B cell (primary cell): ENCODE results near the gene ITCH. TPM values are rescaled to one million over a fixed set of nuclear protein-coding genes. Genes with fewer than 3 reads are reported as not detected.

Experiments
- ATAC-seq: fragments of 200-7000 bp; cut with Tn5 transposase; one replicate; pipeline ENCODE4 v1.10.0; 2021; ENCODE audit warnings: low read depth, mild to moderate bottlenecking, moderate number of reproducible peaks, moderate library complexity
- CTCF ChIA-PET: fragments of 350-600 bp; sonication (Branson Sonifier 250); formaldehyde crosslinking; loops from one replicate; lab custom pipeline; 2021; ENCODE audit warnings: antibody characterized with exemption, inconsistent platforms; lab: Charles Lee
- POLR2A ChIA-PET: fragments of 350-600 bp; sonication (Branson Sonifier 250); formaldehyde crosslinking; loops from one replicate; lab custom pipeline; 2021; ENCODE audit warnings: antibody characterized with exemption; lab: Charles Lee
- DNase-seq: peaks from one replicate; pipeline ENCODE4 v3.0.0; 2013
- H2AFZ ChIP-seq: 2 replicates; pipeline ENCODE4 v1.6.1; 2012; ENCODE audit warnings: mild to moderate bottlenecking, low read depth, low read length; ENCODE audit not compliant: insufficient read depth, poor library complexity, severe bottlenecking
- H3K27ac ChIP-seq, 2 donors: 1 replicate in 1 of 2; 2 replicates in 1 of 2; pipeline ENCODE4 v1.5.1; 2012 to 2013; ENCODE audit warnings: low read length in 2 of 2, mild to moderate bottlenecking in 2 of 2, moderate library complexity in 1 of 2
- H3K27me3 ChIP-seq, 4 experiments: fragments of 200-600 bp in 1 of 4; sonication (generic) in 1 of 4; replicated peaks in 1 of 4; 1 replicate in 2 of 4; 2 replicates in 2 of 4; pipeline versions ENCODE4 v1.6.1 to v1.7.0; 2013 to 2016; ENCODE audit warnings: low read length in 3 of 4, mild to moderate bottlenecking in 2 of 4, mixed read lengths in 1 of 4, moderate library complexity in 1 of 4; ENCODE audit not compliant: insufficient read depth in 4 of 4, control insufficient read depth in 3 of 4; ENCODE audit errors: control extremely low read depth in 1 of 4
- H3K36me3 ChIP-seq, 2 experiments: replicated peaks in 1 of 2; 1 replicate in 1 of 2; 2 replicates in 1 of 2; pipeline versions ENCODE4 v1.6.1 to v1.7.1; 2013; ENCODE audit warnings: low read length in 1 of 2; ENCODE audit not compliant: insufficient read depth in 2 of 2, control insufficient read depth in 1 of 2; ENCODE audit errors: control extremely low read depth in 1 of 2, extremely low read depth in 1 of 2
- H3K4me1 ChIP-seq, 2 donors: fragments of 200-600 bp in 1 of 2; sonication (generic) in 1 of 2; 1 replicate in 1 of 2; 2 replicates in 1 of 2; pipeline versions ENCODE4 v1.5.1 to v1.6.1; 2013 to 2017; ENCODE audit warnings: low read length in 2 of 2; ENCODE audit not compliant: control insufficient read depth in 2 of 2, insufficient read depth in 2 of 2
- H3K4me2 ChIP-seq: replicated peaks from 2 replicates; pipeline ENCODE3; 2012; ENCODE audit warnings: mild to moderate bottlenecking, low read depth, low read length; ENCODE audit not compliant: poor library complexity, severe bottlenecking
- H3K4me3 ChIP-seq, 5 experiments: fragments of 200-600 bp in 1 of 5; sonication (generic) in 1 of 5; 1 replicate in 3 of 5; 2 replicates in 2 of 5; pipeline versions ENCODE4 v1.5.1 to v1.7.0; 2011 to 2016; ENCODE audit warnings: low read length in 4 of 5, mild to moderate bottlenecking in 4 of 5, low read depth in 2 of 5, control low read depth in 1 of 5, moderate library complexity in 1 of 5; ENCODE audit not compliant: insufficient read depth in 1 of 5; ENCODE audit errors: control extremely low read depth in 1 of 5, extremely low read depth in 1 of 5
- H3K79me2 ChIP-seq: fragments of 200-600 bp; sonication (generic); one replicate; pipeline ENCODE4 v1.6.0; 2016; ENCODE audit warnings: low read length; ENCODE audit not compliant: control insufficient read depth, insufficient read depth
- H3K9ac ChIP-seq: fragments of 200-600 bp; sonication (generic); 2 replicates; pipeline ENCODE4 v1.6.1; 2017; ENCODE audit warnings: mild to moderate bottlenecking, low read length, moderate library complexity
- H3K9me3 ChIP-seq, 3 donors: one replicate each; pipeline versions ENCODE4 v1.6.1 to v1.7.1; 2013; ENCODE audit warnings: low read length in 2 of 3; ENCODE audit not compliant: control insufficient read depth in 2 of 3, insufficient read depth in 1 of 3; ENCODE audit errors: control extremely low read depth in 1 of 3
- H4K20me1 ChIP-seq: 2 replicates; pipeline ENCODE4 v1.6.0; 2012; ENCODE audit warnings: mild to moderate bottlenecking, low read length; ENCODE audit not compliant: insufficient read depth, control insufficient read depth, poor library complexity, severe bottlenecking
- H3K27ac Mint-ChIP-seq: one replicate; pipeline ENCODE4 v1.8.0; 2021; ENCODE audit warnings: mixed read lengths
- H3K27me3 Mint-ChIP-seq: one replicate; pipeline ENCODE4 v1.8.0; 2021; ENCODE audit warnings: mixed read lengths
- H3K4me1 Mint-ChIP-seq: one replicate; pipeline ENCODE4 v1.8.0; 2021; ENCODE audit warnings: mixed read lengths
- H3K4me3 Mint-ChIP-seq: one replicate; pipeline ENCODE4 v1.8.0; 2021; ENCODE audit warnings: mixed read lengths
- H3K9me3 Mint-ChIP-seq: one replicate; pipeline ENCODE4 v1.8.0; 2022; ENCODE audit warnings: mixed read lengths; ENCODE audit not compliant: insufficient read depth
- EZH2 ChIP-seq: IDR thresholded peaks from 2 replicates; pipeline ENCODE4 v1.6.1; 2012; ENCODE audit warnings: borderline replicate concordance, low read depth, mild to moderate bottlenecking, moderate library complexity, low read length; ENCODE audit not compliant: insufficient read depth, poor library complexity, severe bottlenecking
- WGBS: methylation state at CpG from one replicate; pipeline ENCODE4 v1.1.5; 2013; ENCODE audit warnings: missing lambda C conversion rate; ENCODE audit not compliant: insufficient coverage; 5-methylcytosine and 5-hydroxymethylcytosine counted together
- intact Hi-C: fragments of 100-400 bp; cut with micrococcal nuclease; formaldehyde crosslinking; loops from one replicate; pipeline ENCODE4 v1.10.0; 2022
- polyA plus RNA-seq: library from polyadenylated mRNA; depleted of rRNA; stranded (reverse); fragments of >200 nt; gene quantifications from 2 replicates; pipeline ENCODE4 v1.2.3, GENCODE V29; 2012
- total RNA-seq, 2 donors: library from RNA; stranded (reverse); fragments of 120-200 nt in 1 of 2; gene quantifications; 1 replicate in 1 of 2; 2 replicates in 1 of 2; pipeline versions ENCODE4 v1.2.3 to v1.2.4, GENCODE V29; 2013 to 2022
- TF ChIP-seq, protein P1 (sequence below): fragments of 200-600 bp; IDR thresholded peaks from one replicate; pipeline ENCODE4 v1.8.0; 2022; ENCODE audit warnings: antibody characterized with exemption, mild to moderate bottlenecking

ITCH gene
- total and polyA plus RNA-seq, 2 donors (not counting 1 experiment from before 2014, with no cell fraction given): 10.0 to 110 TPM

DNA sequence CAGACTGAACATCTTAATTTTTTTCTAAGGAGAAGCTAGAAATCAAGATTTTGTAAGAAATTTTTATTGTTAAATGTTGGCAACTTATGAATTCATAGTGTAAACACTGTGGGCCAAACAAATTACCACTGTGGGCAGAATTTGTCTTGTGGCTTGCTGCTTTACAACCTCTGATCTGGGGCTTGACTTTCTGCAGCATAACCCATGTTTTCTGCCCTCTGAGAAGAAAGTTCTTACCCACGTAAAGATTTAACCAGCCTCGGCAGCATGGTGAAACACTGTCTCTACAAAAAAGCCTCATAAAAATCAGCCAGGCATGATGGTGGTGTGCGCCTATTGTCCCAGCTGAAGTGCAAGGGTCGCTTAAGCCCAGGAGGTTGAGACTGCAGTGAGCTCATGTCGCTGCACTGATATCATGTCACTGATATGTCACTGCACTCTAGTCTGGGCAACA, 12.9 kb downstream of the ITCH start:
- POLR2A ChIA-PET: interaction anchor here (0.6 to 0.9 kb wide), 2 partner anchors 9 to 28 kb away, joined by 5 to 13 read pairs; no protein-coding TSS in a partner anchor
- Histone ChIP-seq H3K4me3 (no peak overlapping the region), H3K4me1 (no peaks in the 10 kb centered on the region), H3K9ac (no peak overlapping the region), H3K36me3 (peaks cover 7 to 31% of the 10 kb centered on the region in 2 experiments), H4K20me1 (peaks cover 67% of the 10 kb centered on the region), H3K27ac (no peak overlapping the region), H3K9me3 (no peaks in the 10 kb centered on the region), H3K4me2 (no peak overlapping the region), H2AFZ (no peak overlapping the region), H3K79me2 (peaks cover 84% of the 10 kb centered on the region), H3K27me3 (no peaks in the 10 kb centered on the region)
- no peak for TF ChIP-seq EZH2
- TF ChIP-seq, protein P1, sequence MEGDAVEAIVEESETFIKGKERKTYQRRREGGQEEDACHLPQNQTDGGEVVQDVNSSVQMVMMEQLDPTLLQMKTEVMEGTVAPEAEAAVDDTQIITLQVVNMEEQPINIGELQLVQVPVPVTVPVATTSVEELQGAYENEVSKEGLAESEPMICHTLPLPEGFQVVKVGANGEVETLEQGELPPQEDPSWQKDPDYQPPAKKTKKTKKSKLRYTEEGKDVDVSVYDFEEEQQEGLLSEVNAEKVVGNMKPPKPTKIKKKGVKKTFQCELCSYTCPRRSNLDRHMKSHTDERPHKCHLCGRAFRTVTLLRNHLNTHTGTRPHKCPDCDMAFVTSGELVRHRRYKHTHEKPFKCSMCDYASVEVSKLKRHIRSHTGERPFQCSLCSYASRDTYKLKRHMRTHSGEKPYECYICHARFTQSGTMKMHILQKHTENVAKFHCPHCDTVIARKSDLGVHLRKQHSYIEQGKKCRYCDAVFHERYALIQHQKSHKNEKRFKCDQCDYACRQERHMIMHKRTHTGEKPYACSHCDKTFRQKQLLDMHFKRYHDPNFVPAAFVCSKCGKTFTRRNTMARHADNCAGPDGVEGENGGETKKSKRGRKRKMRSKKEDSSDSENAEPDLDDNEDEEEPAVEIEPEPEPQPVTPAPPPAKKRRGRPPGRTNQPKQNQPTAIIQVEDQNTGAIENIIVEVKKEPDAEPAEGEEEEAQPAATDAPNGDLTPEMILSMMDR: no peak
- Mint-ChIP-seq H3K4me1 (peaks cover 19% of the 10 kb centered on the region), H3K27ac (no peak overlapping the region), H3K9me3 (no peaks in the 10 kb centered on the region), H3K27me3 (no peaks in the 10 kb centered on the region), H3K4me3 (no peak overlapping the region)
- intact Hi-C loops: no loop called here
- no peak for DNase-seq
- CTCF ChIA-PET: interaction anchor here (0.6 to 1.4 kb wide), 3 partner anchors 28 to 140 kb away, joined by 3 read pairs; partner anchors contain the start of gene DYNLRB1
- 92% methylated on average over 5 of the region's 5 CpGs for whole genome bisulfite sequencing
- no peak for ATAC-seq

DNA sequence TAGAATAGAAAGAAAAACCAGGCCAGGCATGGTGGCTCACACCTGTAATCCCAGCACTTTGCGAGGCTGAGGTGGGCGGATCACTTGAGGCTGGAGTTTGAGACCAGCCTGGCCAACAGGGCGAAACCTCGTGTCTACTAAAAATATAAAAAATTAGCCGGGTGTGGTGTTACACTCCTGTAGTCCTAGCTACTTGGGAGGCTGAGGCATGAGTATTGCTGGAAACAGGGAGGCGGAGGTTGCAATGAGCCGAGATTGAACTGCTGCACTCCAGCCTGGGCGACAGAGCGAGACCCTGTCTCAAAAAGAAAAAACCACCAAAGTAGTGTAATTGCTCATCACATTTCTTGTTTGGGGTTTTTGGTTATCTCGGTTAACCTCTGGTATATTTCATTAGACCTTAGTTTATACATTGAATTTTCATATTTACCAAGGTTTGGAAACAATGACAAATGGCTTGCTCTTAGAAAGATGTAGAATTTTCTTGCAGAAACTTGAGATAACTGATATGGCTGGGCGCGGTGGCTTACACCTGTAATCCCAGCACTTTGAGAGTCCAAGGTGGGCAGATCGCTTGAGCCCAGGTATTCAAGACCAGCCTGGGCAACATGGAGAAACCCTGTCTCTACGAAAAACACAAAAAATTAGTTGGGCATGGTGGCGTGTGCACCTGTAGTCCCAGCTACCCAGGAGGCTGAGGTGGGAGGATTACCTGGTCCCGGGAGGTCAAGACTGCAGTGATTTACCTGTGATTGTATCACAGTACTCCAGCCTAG, 14.2 kb downstream of the ITCH start:
- H3K9ac ChIP-seq: no peak overlapping the region
- no peak overlapping the region for H3K27ac ChIP-seq
- no peak for TF ChIP-seq EZH2
- TF ChIP-seq, protein P1: no peak
- no peaks in the 10 kb centered on the region for H3K27me3 Mint-ChIP-seq
- DNase-seq (no peak), ATAC-seq (no peak)
- intact Hi-C loops: no loop called here
- no peak overlapping the region for H3K4me3 Mint-ChIP-seq
- POLR2A ChIA-PET: no interaction called here
- peaks cover 19% of the 10 kb centered on the region for H3K4me1 Mint-ChIP-seq
- H3K27ac Mint-ChIP-seq: peak overlapping the region; percentile 59
- H3K4me2 ChIP-seq: no peak overlapping the region
- H3K4me3 ChIP-seq: no peak overlapping the region
- H3K36me3 ChIP-seq: peaks cover 7 to 31% of the 10 kb centered on the region in 2 experiments
- 87% methylated on average over 8 of the region's 16 CpGs for WGBS
- H3K4me1 ChIP-seq: no peaks in the 10 kb centered on the region
- no peaks in the 10 kb centered on the region for H3K9me3 ChIP-seq
- peaks cover 78% of the 10 kb centered on the region for H4K20me1 ChIP-seq
- no peak overlapping the region for H2AFZ ChIP-seq
- peaks cover 94% of the 10 kb centered on the region for H3K79me2 ChIP-seq
- no peaks in the 10 kb centered on the region for H3K27me3 ChIP-seq
- H3K9me3 Mint-ChIP-seq: no peaks in the 10 kb centered on the region
- CTCF ChIA-PET: interaction anchor here (0.7 kb wide), 1 partner anchor 107 kb away, joined by 3 read pairs; no protein-coding TSS in a partner anchor
